ENCODE results near the gene PHF11. TPM values are rescaled to one million over a fixed set of nuclear protein-coding genes. Genes with fewer than 3 reads are reported as not detected.

PHF11 gene
- total and polyA plus RNA-seq, 2 of the 8 experiments (the other 6 are each of a cell fraction or from before 2014, with no cell fraction given): 6.1 to 8.1 TPM

GRCh38 chr13:49543656-49544055 is 47.9 kb downstream of the PHF11 start (continued):
- TF ChIP-seq CTBP2 (IDR thresholded peaks at IDR 0.05; ENCODE audit: borderline replicate concordance, insufficient read depth, insufficient read length, low read length): no peak
- no peak for TF ChIP-seq SP4 (IDR thresholded peaks at IDR 0.05; ENCODE audit: low read length)
- no peak for TF ChIP-seq SIX5 (IDR thresholded peaks at IDR 0.05; ENCODE audit: low read depth, low read length)
- TF ChIP-seq SP1 (IDR thresholded peaks at IDR 0.05; ENCODE audit: low read depth, low read length): no peak
- TF ChIP-seq TEAD4 (IDR thresholded peaks at IDR 0.05; ENCODE audit: low read depth, low read length): no peak
- TF ChIP-seq YY1 (IDR thresholded peaks at IDR 0.05; ENCODE audit: low read depth, low read length): no peak
- no peak for TF ChIP-seq POU5F1 (IDR thresholded peaks at IDR 0.05; ENCODE audit: low read depth, low read length)
